Chondrocyte (in vitro differentiated cells): ENCODE measurements around the gene TMEM98. TPM values are rescaled to one million over a fixed set of nuclear protein-coding genes. Genes with fewer than 3 reads are reported as not detected.
"Not testable (repeated sequence)": the region's sequence is repeated elsewhere in the genome, so short reads cannot be mapped to it uniquely, and the experiment has no call there.

ENCODE experiments used
- DNase-seq: peaks from one replicate; pipeline ENCODE4 v3.0.0; 2021; ENCODE audit warnings: mixed read lengths, low spot score
- H3K27ac Mint-ChIP-seq: one replicate; pipeline ENCODE4 v1.8.0; 2021; ENCODE audit warnings: mild to moderate bottlenecking, moderate library complexity, mixed read lengths; ENCODE audit not compliant: unreplicated experiment
- H3K27me3 Mint-ChIP-seq: 2 replicates; pipeline ENCODE4 v1.8.0; 2021; ENCODE audit warnings: low read depth, mixed read lengths
- H3K36me3 Mint-ChIP-seq: 2 replicates; pipeline ENCODE4 v1.8.0; 2021; ENCODE audit warnings: low read depth, mixed read lengths
- H3K4me1 Mint-ChIP-seq: 2 replicates; pipeline ENCODE4 v1.8.0; 2021; ENCODE audit warnings: low read depth, mild to moderate bottlenecking, mixed read lengths
- H3K4me3 Mint-ChIP-seq: one replicate; pipeline ENCODE4 v1.8.0; 2021; ENCODE audit warnings: mild to moderate bottlenecking, moderate library complexity, mixed read lengths; ENCODE audit not compliant: unreplicated experiment
- H3K9me3 Mint-ChIP-seq: 2 replicates; pipeline ENCODE4 v1.8.0; 2021; ENCODE audit warnings: low read depth, mixed read lengths
- total RNA-seq: library from RNA; stranded (reverse); gene quantifications from 3 replicates; pipeline ENCODE4 v1.2.1, GENCODE V29; 2021
- TF ChIP-seq, protein P1 (sequence below): fragments of 200-600 bp; sonication (generic); IDR thresholded peaks from 2 replicates; pipeline ENCODE4 v1.5.0; 2021; ENCODE audit warnings: antibody characterized with exemption, mild to moderate bottlenecking, moderate library complexity

TMEM98 gene
- total RNA-seq, 1 donor from 2014 or later, result 68.8 TPM

DNA sequence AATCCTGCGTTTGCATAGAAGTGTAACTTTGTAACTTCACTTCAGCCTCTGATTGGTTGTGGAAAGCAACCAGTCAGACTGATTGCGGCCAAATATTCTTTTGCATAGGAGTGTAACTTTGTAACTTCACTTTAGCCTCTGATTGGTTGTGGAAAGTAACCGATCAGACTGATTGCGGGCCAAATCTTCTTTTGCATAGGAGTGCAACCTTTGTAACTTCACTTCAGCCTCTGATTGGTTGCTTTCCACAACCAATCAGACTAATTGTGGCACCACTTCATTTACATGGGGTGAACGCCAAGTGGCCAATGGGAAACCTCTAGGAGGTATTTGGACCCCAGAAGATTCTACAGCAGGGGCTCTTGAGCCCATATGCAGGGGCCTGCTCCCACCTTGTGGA is 1.8 kb upstream of the TMEM98 start:
- Mint-ChIP-seq H3K27me3 (no peaks in the 10 kb centered on the region), H3K36me3 (no peaks in the 10 kb centered on the region), H3K4me3 (no peak overlapping the region), H3K4me1 (peaks cover 14% of the 10 kb centered on the region), H3K27ac (no peak overlapping the region), H3K9me3 (no peaks in the 10 kb centered on the region)
- no peak for DNase-seq
- TF ChIP-seq, protein P1, sequence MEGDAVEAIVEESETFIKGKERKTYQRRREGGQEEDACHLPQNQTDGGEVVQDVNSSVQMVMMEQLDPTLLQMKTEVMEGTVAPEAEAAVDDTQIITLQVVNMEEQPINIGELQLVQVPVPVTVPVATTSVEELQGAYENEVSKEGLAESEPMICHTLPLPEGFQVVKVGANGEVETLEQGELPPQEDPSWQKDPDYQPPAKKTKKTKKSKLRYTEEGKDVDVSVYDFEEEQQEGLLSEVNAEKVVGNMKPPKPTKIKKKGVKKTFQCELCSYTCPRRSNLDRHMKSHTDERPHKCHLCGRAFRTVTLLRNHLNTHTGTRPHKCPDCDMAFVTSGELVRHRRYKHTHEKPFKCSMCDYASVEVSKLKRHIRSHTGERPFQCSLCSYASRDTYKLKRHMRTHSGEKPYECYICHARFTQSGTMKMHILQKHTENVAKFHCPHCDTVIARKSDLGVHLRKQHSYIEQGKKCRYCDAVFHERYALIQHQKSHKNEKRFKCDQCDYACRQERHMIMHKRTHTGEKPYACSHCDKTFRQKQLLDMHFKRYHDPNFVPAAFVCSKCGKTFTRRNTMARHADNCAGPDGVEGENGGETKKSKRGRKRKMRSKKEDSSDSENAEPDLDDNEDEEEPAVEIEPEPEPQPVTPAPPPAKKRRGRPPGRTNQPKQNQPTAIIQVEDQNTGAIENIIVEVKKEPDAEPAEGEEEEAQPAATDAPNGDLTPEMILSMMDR, result no peak

DNA sequence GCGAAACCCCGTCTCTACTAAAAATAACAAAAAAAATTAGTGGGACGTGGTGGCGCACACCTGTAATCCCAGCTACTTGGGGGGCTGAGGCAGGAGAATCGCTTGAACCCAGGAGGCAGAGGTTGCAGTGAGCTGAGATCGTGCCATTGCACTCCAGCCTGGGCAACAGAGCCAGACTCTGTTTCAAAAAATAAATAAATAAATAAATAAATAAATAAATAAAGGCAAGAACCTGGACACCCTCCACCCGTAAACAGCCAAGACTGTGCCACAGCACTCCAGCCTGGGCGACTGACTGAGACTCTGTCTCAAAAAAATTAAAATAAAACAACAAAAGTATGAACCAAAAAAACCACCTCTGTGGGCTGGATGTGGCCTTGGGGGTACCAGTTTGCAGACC is 1.2 kb upstream of the TMEM98 start:
- H3K27ac Mint-ChIP-seq, DNase-seq, H3K36me3 Mint-ChIP-seq, H3K27me3 Mint-ChIP-seq, H3K4me3 Mint-ChIP-seq, H3K9me3 Mint-ChIP-seq: not testable (repeated sequence)
- H3K4me1 Mint-ChIP-seq, result peaks cover 14% of the 10 kb centered on the region

DNA sequence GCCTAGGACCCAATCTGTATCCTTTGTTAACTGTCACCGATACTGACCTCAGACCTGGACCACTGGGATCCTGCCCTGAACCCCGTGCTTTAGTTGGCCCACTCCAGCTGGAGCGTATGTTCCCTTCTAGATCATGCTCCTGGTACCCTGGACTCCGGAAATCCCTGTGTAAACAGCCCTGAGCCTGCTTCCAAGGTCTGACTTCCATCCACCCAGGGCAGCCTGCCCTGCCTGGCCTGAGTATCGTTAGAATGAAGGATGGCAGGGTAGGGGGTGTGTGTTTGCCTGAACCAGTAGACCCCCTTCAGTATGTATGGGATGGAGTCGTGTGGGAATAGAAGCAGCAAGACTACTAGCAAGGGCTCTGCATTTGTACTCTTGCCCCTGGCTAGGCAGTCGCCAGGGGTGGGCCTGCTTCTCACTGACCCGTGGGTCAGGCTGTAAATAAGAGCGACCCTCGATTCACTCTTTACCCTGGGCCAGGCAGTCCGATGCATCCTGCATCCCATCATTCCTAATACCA is 691 bp upstream of the TMEM98 start:
- Mint-ChIP-seq H3K36me3 (peaks cover 5% of the 10 kb centered on the region), H3K27me3 (no peaks in the 10 kb centered on the region), H3K4me1 (peaks cover 14% of the 10 kb centered on the region), H3K9me3 (no peaks in the 10 kb centered on the region), H3K4me3 (peak overlapping the region; percentile 75), H3K27ac (no peak overlapping the region)
- no peak for DNase-seq
- TF ChIP-seq, protein P1, result no peak

DNA sequence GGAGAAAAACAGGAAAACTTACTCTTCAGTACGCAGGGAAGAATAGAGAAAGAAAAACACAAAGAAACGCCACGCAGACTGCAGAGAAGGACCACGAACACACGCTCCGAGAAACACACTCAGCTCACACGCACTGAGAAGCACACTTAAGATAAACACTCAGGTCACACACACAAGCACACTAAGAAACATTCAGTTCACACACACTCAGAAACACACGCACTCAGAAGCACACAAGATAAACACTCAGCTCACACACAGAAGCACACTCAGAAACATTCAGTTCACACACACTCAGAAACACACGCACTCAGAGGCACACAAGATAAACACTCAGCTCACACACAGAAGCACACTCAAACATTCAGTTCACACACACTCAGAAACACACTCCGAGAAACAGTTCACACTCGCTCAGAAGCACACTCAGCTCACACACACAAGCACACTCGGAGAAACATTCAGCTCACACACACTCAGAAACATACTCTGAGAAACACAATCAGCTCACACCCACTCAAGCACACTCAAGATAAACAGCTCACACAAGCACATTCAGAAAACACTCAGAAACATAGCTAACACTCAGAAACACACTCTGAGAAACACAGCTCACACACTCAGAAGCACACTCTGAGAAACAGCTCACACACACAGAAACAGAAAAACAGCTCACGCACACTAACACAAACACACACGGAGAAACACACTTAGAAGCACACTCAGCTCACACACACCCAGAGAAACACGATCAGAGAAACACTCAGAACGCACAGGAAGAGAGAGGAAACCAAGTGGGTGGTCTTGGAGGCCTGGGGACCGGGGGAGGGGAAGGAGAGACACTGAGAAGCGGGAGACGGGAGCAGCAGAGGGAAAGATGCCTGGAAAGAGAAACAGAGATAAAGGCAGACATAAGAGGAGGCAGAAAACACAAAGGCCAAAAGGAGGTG is 908 bp downstream of the TMEM98 start:
- TF ChIP-seq, protein P1, result no peak
- H3K4me3 Mint-ChIP-seq, result no peak overlapping the region
- no peak for DNase-seq
- no peaks in the 10 kb centered on the region for H3K27me3 Mint-ChIP-seq
- peaks cover 14% of the 10 kb centered on the region for H3K4me1 Mint-ChIP-seq
- H3K9me3 Mint-ChIP-seq, result no peaks in the 10 kb centered on the region
- peaks cover 11% of the 10 kb centered on the region for H3K36me3 Mint-ChIP-seq
- no peak overlapping the region for H3K27ac Mint-ChIP-seq

DNA sequence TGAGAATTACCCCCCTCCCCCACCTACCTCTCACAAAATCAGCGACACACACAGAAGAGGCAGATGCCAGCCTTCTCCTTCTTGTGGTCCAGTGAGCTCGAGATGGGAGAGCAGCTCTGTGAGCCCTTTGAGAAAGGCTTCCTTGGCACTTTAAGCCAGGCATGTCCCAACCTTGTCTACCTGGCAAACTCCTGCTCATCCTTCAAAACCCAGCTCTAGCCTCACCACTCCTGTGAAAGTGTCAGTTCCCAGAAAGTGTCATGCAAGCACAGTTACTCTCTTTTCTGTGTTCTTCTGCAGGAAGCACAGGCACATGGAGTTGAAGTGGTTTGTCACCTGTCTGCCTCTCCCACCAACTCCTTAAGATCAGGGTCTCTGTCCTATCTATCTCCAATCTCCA is 1.6 kb downstream of the TMEM98 start:
- peaks cover 15% of the 10 kb centered on the region for H3K36me3 Mint-ChIP-seq
- DNase-seq, result no peak
- H3K9me3 Mint-ChIP-seq, result no peaks in the 10 kb centered on the region
- H3K4me3 Mint-ChIP-seq, result no peak overlapping the region
- no peaks in the 10 kb centered on the region for H3K27me3 Mint-ChIP-seq
- H3K27ac Mint-ChIP-seq, result no peak overlapping the region
- peaks cover 14% of the 10 kb centered on the region for H3K4me1 Mint-ChIP-seq
- TF ChIP-seq, protein P1, result no peak
